SK-N-SH (cell line): ENCODE results near the gene MAP2K5. TPM values are rescaled to one million over a fixed set of nuclear protein-coding genes. Genes with fewer than 3 reads are reported as not detected.

Experiments
- CTCF ChIA-PET: fragments of 300-600, 350-600 bp; formaldehyde crosslinking; extraction: SDS; loops from one replicate; lab custom pipeline; 2021; lab: Yijun Ruan, JAX
- POLR2A ChIA-PET: fragments of 350-600 bp; sonication (Branson Sonifier 250); formaldehyde crosslinking; extraction: SDS; loops from one replicate; lab custom pipeline; 2020; ENCODE audit warnings: antibody characterized with exemption, inconsistent platforms; lab: Yijun Ruan, JAX
- DNase-seq: peaks from one replicate; pipeline ENCODE4 v3.0.0; 2012
- H2AFZ ChIP-seq: fragments of 200-600 bp; sonication (generic); 2 replicates; pipeline ENCODE4 v1.8.1; 2016; ENCODE audit warnings: antibody characterized with exemption, mild to moderate bottlenecking, low read depth
- H3F3A ChIP-seq: fragments of 200-600 bp; sonication (generic); replicated peaks from 2 replicates; pipeline ENCODE3; 2016; ENCODE audit warnings: antibody characterized with exemption, mild to moderate bottlenecking; ENCODE audit not compliant: insufficient read depth
- H3K27ac ChIP-seq, 2 experiments: fragments of 200-500 bp in 1 of 2; fragments of 200-600 bp in 1 of 2; sonication (Bioruptor generic) in 1 of 2; sonication (generic), shearing (Covaris generic) in 1 of 2; 2 replicates each; pipeline versions ENCODE4 v1.5.1 to v1.6.1; 2014 to 2016; ENCODE audit warnings: low read depth in 2 of 2, inconsistent platforms in 1 of 2, low read length in 1 of 2, mild to moderate bottlenecking in 1 of 2, mixed read lengths in 1 of 2
- H3K27me3 ChIP-seq: fragments of 200-600 bp; sonication (generic), shearing (Covaris generic); 2 replicates; pipeline ENCODE4 v1.6.1; 2016; ENCODE audit warnings: mixed run types; ENCODE audit not compliant: insufficient read depth
- H3K36me3 ChIP-seq, 2 experiments: fragments of 200-500 bp in 1 of 2; fragments of 200-600 bp in 1 of 2; sonication (Bioruptor generic) in 1 of 2; sonication (generic) in 1 of 2; replicated peaks in 1 of 2; 2 replicates each; pipeline versions ENCODE3 to v1.5.1; 2014 to 2016; ENCODE audit warnings: low read length in 1 of 2, mild to moderate bottlenecking in 1 of 2; ENCODE audit not compliant: insufficient read depth in 2 of 2, control insufficient read depth in 1 of 2
- H3K4me1 ChIP-seq, 2 experiments: fragments of 200-500 bp in 1 of 2; fragments of 200-600 bp in 1 of 2; sonication (Bioruptor generic) in 1 of 2; sonication (generic), shearing (Covaris generic) in 1 of 2; 2 replicates each; pipeline versions ENCODE4 v1.5.1 to v1.6.1; 2014 to 2016; ENCODE audit warnings: low read depth in 1 of 2, low read length in 1 of 2, mixed run types in 1 of 2; ENCODE audit not compliant: insufficient read depth in 2 of 2, control insufficient read depth in 1 of 2
- H3K4me2 ChIP-seq: fragments of 200-600 bp; sonication (generic), shearing (Covaris generic); 2 replicates; pipeline ENCODE4 v1.6.1; 2017; ENCODE audit warnings: mixed run types
- H3K4me3 ChIP-seq, 2 experiments: fragments of 200-500 bp in 1 of 2; fragments of 200-600 bp in 1 of 2; sonication (Bioruptor generic) in 1 of 2; sonication (generic), shearing (Covaris generic) in 1 of 2; 2 replicates each; pipeline versions ENCODE4 v1.5.1 to v1.8.1; 2014 to 2016; ENCODE audit warnings: low read depth in 2 of 2, inconsistent platforms in 1 of 2, low read length in 1 of 2, mild to moderate bottlenecking in 1 of 2, mixed read lengths in 1 of 2, moderate library complexity in 1 of 2
- H3K79me2 ChIP-seq: fragments of 200-600 bp; sonication (generic); 2 replicates; pipeline ENCODE4 v1.8.1; 2017; ENCODE audit warnings: mild to moderate bottlenecking; ENCODE audit not compliant: insufficient read depth
- H3K9ac ChIP-seq: fragments of 200-600 bp; sonication (generic); 2 replicates; pipeline ENCODE4 v1.6.1; 2017; ENCODE audit warnings: mixed run types
- H3K9me2 ChIP-seq: fragments of 200-600 bp; sonication (generic); 2 replicates; pipeline ENCODE4 v1.6.1; 2017; ENCODE audit warnings: mixed run types
- H3K9me3 ChIP-seq: fragments of 200-600 bp; sonication (generic); 2 replicates; pipeline ENCODE4 v1.6.1; 2017; ENCODE audit warnings: mixed run types, mild to moderate bottlenecking, moderate library complexity
- H4K20me1 ChIP-seq: fragments of 200-600 bp; sonication (generic); 2 replicates; pipeline ENCODE4 v1.6.1; 2017; ENCODE audit warnings: mild to moderate bottlenecking, mixed run types; ENCODE audit not compliant: insufficient read depth
- CHD2 ChIP-seq: fragments of 150-350 bp; IDR thresholded peaks from 2 replicates; pipeline ENCODE4 v1.6.1; 2018; ENCODE audit warnings: low read length; ENCODE audit not compliant: partially characterized antibody
- CTCF ChIP-seq: fragments of 200-600 bp; sonication (generic); IDR thresholded peaks from 2 replicates; pipeline ENCODE4 v1.6.1; 2017; ENCODE audit warnings: antibody characterized with exemption, mild to moderate bottlenecking, moderate library complexity
- ELF1 ChIP-seq: IDR thresholded peaks from 2 replicates; pipeline ENCODE4 v1.4.0; 2012
- FOSL2 ChIP-seq: IDR thresholded peaks from 2 replicates; pipeline ENCODE4 v1.4.0; 2012; ENCODE audit warnings: low read depth, mild to moderate bottlenecking, moderate library complexity, borderline replicate concordance
- GABPA ChIP-seq: IDR thresholded peaks from 2 replicates; pipeline ENCODE4 v1.4.0; 2012; ENCODE audit warnings: low read depth, mild to moderate bottlenecking
- GATA2 ChIP-seq: sonication (generic); formaldehyde crosslinking; IDR thresholded peaks from 2 replicates; pipeline ENCODE4 v1.5.0; 2020; ENCODE audit warnings: mild to moderate bottlenecking, missing genetic modification reagents
- MEF2A ChIP-seq: IDR thresholded peaks from 2 replicates; pipeline ENCODE4 v1.4.0; 2012; ENCODE audit warnings: low read depth, borderline replicate concordance
- NFIC ChIP-seq: IDR thresholded peaks from 2 replicates; pipeline ENCODE4 v1.4.0; 2012; ENCODE audit warnings: borderline replicate concordance
- REST ChIP-seq: IDR thresholded peaks from 2 replicates; pipeline ENCODE4 v1.6.1; 2012; ENCODE audit warnings: mild to moderate bottlenecking, low read depth, low read length, moderate library complexity
- RFX5 ChIP-seq: IDR thresholded peaks from 2 replicates; pipeline ENCODE4 v1.6.1; 2012; ENCODE audit warnings: mild to moderate bottlenecking, improper control_type of control experiment, low read length
- TAF1 ChIP-seq: IDR thresholded peaks from 2 replicates; pipeline ENCODE4 v1.6.1; 2012; ENCODE audit warnings: low read depth, mild to moderate bottlenecking, low read length, moderate library complexity, borderline replicate concordance
- TEAD4 ChIP-seq: IDR thresholded peaks from 2 replicates; pipeline ENCODE4 v1.4.0; 2012; ENCODE audit warnings: mild to moderate bottlenecking, borderline replicate concordance; ENCODE audit not compliant: insufficient read depth
- USF1 ChIP-seq: IDR thresholded peaks from 2 replicates; pipeline ENCODE4 v1.4.0; 2012; ENCODE audit warnings: low read depth, borderline replicate concordance
- WGBS: methylation state at CpG from one replicate; pipeline ENCODE4 v1.1.6; 2017; ENCODE audit warnings: low lambda C conversion rate; 5-methylcytosine and 5-hydroxymethylcytosine counted together
- polyA plus RNA-seq, 3 experiments: library from polyadenylated mRNA; depleted of rRNA; stranded (reverse); fragments of >200 nt; gene quantifications; 2 replicates each; pipeline ENCODE4 v1.2.3, GENCODE V29; 2012
- TF ChIP-seq, protein P1 (sequence below): IDR thresholded peaks from 2 replicates; pipeline ENCODE4; 2012
- TF ChIP-seq, protein P2 (sequence below): fragments of 150-350 bp; IDR thresholded peaks from 2 replicates; pipeline ENCODE4 v1.6.1; 2017; ENCODE audit warnings: antibody characterized with exemption, low read length, low read depth, borderline replicate concordance
- TF ChIP-seq, protein P3 (sequence below): fragments of 150-350 bp; IDR thresholded peaks from 2 replicates; pipeline ENCODE4 v1.6.1; 2016; ENCODE audit warnings: mild to moderate bottlenecking, low read depth, low read length

MAP2K5 gene
- polyA plus RNA-seq, 1 of the 3 experiments (the other 2 are of a cell fraction), result 6.2 TPM

GRCh38 chr15:67783303-67783702 is 240.8 kb downstream of the MAP2K5 start (continued):
- TF ChIP-seq CTCF (no peak), NFIC (no peak), GATA2 (CRISPR knock-in tag) (no peak), TAF1 (no peak), USF1 (no peak), ELF1 (no peak), TEAD4 (no peak), RFX5 (no peak)
- TF ChIP-seq, protein P1, sequence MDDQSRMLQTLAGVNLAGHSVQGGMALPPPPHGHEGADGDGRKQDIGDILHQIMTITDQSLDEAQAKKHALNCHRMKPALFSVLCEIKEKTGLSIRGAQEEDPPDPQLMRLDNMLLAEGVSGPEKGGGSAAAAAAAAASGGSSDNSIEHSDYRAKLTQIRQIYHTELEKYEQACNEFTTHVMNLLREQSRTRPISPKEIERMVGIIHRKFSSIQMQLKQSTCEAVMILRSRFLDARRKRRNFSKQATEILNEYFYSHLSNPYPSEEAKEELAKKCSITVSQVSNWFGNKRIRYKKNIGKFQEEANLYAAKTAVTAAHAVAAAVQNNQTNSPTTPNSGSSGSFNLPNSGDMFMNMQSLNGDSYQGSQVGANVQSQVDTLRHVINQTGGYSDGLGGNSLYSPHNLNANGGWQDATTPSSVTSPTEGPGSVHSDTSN, result no peak
- TF ChIP-seq, protein P2, sequence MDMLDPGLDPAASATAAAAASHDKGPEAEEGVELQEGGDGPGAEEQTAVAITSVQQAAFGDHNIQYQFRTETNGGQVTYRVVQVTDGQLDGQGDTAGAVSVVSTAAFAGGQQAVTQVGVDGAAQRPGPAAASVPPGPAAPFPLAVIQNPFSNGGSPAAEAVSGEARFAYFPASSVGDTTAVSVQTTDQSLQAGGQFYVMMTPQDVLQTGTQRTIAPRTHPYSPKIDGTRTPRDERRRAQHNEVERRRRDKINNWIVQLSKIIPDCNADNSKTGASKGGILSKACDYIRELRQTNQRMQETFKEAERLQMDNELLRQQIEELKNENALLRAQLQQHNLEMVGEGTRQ, result no peak

DNA sequence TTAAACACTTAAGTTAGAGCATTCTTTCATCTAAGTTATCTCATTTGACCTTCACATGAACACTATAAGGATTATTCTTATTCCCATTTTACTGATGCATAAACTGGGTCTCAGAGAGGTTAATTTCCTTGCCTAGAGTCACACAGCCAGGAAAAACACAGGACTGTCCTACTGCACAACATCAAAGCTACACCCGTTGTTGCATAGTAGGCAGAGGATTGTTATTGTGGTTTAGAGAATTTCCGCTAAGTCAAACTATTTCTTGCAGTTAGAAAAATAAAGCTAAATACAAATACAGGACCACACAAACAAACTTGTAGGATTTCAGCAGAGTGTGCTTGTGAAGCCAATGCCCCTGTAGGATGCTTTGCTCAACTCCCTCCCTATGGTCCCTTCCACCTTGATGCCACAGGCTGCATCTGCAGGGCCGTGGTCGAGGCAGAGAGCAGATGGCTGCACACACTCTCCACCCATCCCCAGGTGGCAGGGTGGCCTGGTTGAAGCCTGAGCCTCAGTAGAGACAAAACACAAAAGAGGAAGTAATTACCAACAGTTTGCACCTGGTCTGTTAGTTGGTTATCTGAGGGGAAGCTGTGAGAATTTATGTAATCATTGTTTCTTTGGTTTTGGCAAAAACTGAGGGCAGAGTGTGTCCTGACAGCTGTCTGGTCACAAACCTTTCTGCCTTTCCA is 241.7 kb downstream of the MAP2K5 start:
- TF ChIP-seq RFX5 (no peak), GABPA (no peak), TAF1 (no peak), REST (no peak), CHD2 (no peak), USF1 (no peak), MEF2A (no peak), FOSL2 (no peak)
- TF ChIP-seq, protein P3, sequence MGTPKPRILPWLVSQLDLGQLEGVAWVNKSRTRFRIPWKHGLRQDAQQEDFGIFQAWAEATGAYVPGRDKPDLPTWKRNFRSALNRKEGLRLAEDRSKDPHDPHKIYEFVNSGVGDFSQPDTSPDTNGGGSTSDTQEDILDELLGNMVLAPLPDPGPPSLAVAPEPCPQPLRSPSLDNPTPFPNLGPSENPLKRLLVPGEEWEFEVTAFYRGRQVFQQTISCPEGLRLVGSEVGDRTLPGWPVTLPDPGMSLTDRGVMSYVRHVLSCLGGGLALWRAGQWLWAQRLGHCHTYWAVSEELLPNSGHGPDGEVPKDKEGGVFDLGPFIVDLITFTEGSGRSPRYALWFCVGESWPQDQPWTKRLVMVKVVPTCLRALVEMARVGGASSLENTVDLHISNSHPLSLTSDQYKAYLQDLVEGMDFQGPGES, result no peak
- TF ChIP-seq, protein P1, result no peak
- 81% methylated on average over 4 of the region's 4 CpGs for WGBS
- Histone ChIP-seq H3K79me2 (no peaks in the 10 kb centered on the region), H3F3A (no peaks in the 10 kb centered on the region), H3K4me3 (no peak overlapping the region), H3K9ac (no peak overlapping the region), H3K9me3 (no peaks in the 10 kb centered on the region), H3K9me2 (no peaks in the 10 kb centered on the region), H3K4me1 (peaks cover 0 to 2% of the 10 kb centered on the region in 2 experiments; a peak in 1 of 4 replicates), H4K20me1 (no peaks in the 10 kb centered on the region), H3K4me2 (no peak overlapping the region), H3K36me3 (peaks cover 0 to 4% of the 10 kb centered on the region in 2 experiments), H2AFZ (no peak overlapping the region), H3K27ac (no peak overlapping the region), H3K27me3 (no peaks in the 10 kb centered on the region)
- CTCF ChIA-PET, result interaction anchor here (0.7 to 1.2 kb wide), 3 partner anchors 11 to 272 kb away, joined by 3 read pairs; no protein-coding TSS in a partner anchor
- DNase-seq, result no peak
- POLR2A ChIA-PET, result no interaction called here
